Karpas-422 (cell line): Measurements from ENCODE around the gene PLEKHO1. TPM values are rescaled to one million over a fixed set of nuclear protein-coding genes. Genes with fewer than 3 reads are reported as not detected.
"Not testable (repeated sequence)": the region's sequence is repeated elsewhere in the genome, so short reads cannot be mapped to it uniquely, and the experiment has no call there.

Experiments
- DNase-seq: peaks from one replicate; pipeline ENCODE4 v3.0.0-alpha.2; 2015
- H2AFZ ChIP-seq: fragments of 200-600 bp; sonication (generic); 2 replicates; pipeline ENCODE4 v1.6.1; 2014; ENCODE audit warnings: antibody characterized with exemption, low read length, mixed read lengths
- H3K27ac ChIP-seq: fragments of 200-600 bp; sonication (generic); 2 replicates; pipeline ENCODE4 v1.5.1; 2014; ENCODE audit warnings: mild to moderate bottlenecking, low read length, moderate library complexity
- H3K27me3 ChIP-seq: fragments of 200-600 bp; sonication (generic); 2 replicates; pipeline ENCODE4 v1.6.1; 2014; ENCODE audit warnings: low read length, mixed read lengths
- H3K36me3 ChIP-seq: fragments of 200-600 bp; sonication (generic); 2 replicates; pipeline ENCODE4 v1.6.1; 2014; ENCODE audit warnings: low read length, mixed read lengths; ENCODE audit not compliant: insufficient read depth
- H3K4me1 ChIP-seq: fragments of 200-600 bp; sonication (generic); 2 replicates; pipeline ENCODE4 v1.6.1; 2014; ENCODE audit warnings: mild to moderate bottlenecking, low read length, mixed read lengths
- H3K4me2 ChIP-seq: fragments of 200-600 bp; sonication (generic); 2 replicates; pipeline ENCODE4 v1.6.1; 2014; ENCODE audit warnings: low read length, low read depth, mild to moderate bottlenecking; ENCODE audit not compliant: poor library complexity, severe bottlenecking
- H3K4me3 ChIP-seq: fragments of 200-600 bp; sonication (generic); 2 replicates; pipeline ENCODE4 v1.5.1; 2014; ENCODE audit warnings: mild to moderate bottlenecking, antibody characterized with exemption, low read length, mixed read lengths
- H3K79me2 ChIP-seq: fragments of 200-600 bp; sonication (generic); 2 replicates; pipeline ENCODE4 v1.6.1; 2014; ENCODE audit warnings: mild to moderate bottlenecking, low read length, mixed read lengths
- H3K9ac ChIP-seq: fragments of 200-600 bp; sonication (generic); 2 replicates; pipeline ENCODE4 v1.6.0; 2014; ENCODE audit warnings: low read length
- H3K9me2 ChIP-seq: fragments of 200-600 bp; sonication (generic), shearing (Covaris generic); replicated peaks from 2 replicates; pipeline ENCODE4 v1.6.0; 2014; ENCODE audit warnings: mild to moderate bottlenecking, low read length, moderate library complexity; ENCODE audit not compliant: insufficient read depth
- H3K9me3 ChIP-seq: fragments of 300-700, 200-600 bp; sonication (generic); 2 replicates; pipeline ENCODE4 v1.6.1; 2014; ENCODE audit warnings: low read length, mixed read lengths
- H4K20me1 ChIP-seq: fragments of 200-600 bp; sonication (generic); 2 replicates; pipeline ENCODE4 v1.6.1; 2014; ENCODE audit warnings: mild to moderate bottlenecking, antibody characterized with exemption, low read length, low read depth; ENCODE audit not compliant: insufficient read depth
- total RNA-seq: library from RNA; depleted of rRNA; stranded (reverse); fragments of >200 nt; shearing (Covaris generic); gene quantifications from 2 replicates; pipeline ENCODE4 v1.2.3, GENCODE V29; 2014; ENCODE audit warnings: low replicate concordance

PLEKHO1 gene
- total RNA-seq, 1 experiment from 2014 or later = 1.6 TPM

DNA sequence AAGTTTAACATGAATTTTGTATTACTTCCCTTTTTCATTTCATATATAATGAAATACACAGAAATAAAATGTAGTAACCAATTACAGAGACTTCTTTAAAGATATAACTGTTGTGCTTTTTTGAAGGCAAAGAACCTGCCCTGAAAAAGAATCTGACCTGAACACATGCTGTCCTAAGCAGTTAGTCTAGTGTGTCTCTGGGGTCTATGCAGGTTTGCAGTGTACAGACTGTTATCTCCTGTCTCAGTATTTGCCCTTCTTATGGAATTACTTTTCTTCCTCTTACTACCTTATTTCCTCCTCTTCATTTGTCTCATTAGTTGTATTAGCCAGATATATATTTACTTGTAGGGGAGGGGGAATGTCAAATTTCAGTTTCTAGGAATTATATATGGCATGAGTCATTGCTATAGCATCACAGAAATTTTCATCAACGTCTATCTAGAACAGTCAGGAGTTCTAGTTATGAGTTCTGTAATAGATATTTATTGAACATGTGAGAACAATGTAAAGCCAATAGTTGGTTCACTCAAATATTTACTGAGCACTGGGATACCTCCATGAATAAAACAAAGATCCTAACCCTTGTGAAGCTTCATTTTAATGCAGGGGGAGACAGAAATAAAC lies 28.4 kb upstream of the PLEKHO1 start:
- Histone ChIP-seq H3K4me3 (no peak overlapping the region), H3K27ac (no peak overlapping the region), H2AFZ (no peak overlapping the region)

DNA sequence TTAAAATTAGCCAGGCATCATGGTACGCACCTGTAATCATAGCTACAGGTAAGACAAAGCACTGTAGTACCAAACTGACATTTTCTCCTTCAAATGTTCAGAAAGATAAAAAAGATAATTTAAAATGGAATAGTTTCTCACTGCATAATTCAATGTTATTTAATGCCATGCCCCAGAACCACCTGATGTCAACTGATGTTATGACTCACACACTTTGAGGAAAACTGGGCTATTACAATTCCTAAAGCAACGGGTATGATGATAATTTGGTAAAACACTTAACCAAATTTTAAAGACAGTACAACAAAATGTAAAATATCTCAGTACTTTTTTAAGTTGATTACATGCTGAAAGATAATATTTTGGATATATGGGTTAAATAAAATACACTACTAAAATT lies 22.9 kb upstream of the PLEKHO1 start:
- Histone ChIP-seq H3K9me3 (no peaks in the 10 kb centered on the region), H3K36me3 (no peaks in the 10 kb centered on the region), H3K79me2 (no peaks in the 10 kb centered on the region)

More for the DNA sequence above, 28.4 kb upstream of the PLEKHO1 start:
- no peaks in the 10 kb centered on the region for H4K20me1 ChIP-seq
- H3K79me2 ChIP-seq = no peaks in the 10 kb centered on the region
- no peaks in the 10 kb centered on the region for H3K4me1 ChIP-seq
- H3K27me3 ChIP-seq = no peaks in the 10 kb centered on the region
- H3K4me2 ChIP-seq = no peak overlapping the region
- DNase-seq = no peak
- H3K36me3 ChIP-seq = no peaks in the 10 kb centered on the region
- H3K9me2 ChIP-seq = no peaks in the 10 kb centered on the region
- H3K9ac ChIP-seq = no peak overlapping the region
- H3K9me3 ChIP-seq = no peaks in the 10 kb centered on the region

GRCh38 chr1:150127464-150127863 lies 22.3 kb upstream of the PLEKHO1 start:
- no peaks in the 10 kb centered on the region for H4K20me1 ChIP-seq
- H3K9ac ChIP-seq = no peak overlapping the region
- no peaks in the 10 kb centered on the region for H3K36me3 ChIP-seq
- DNase-seq = no peak
- no peaks in the 10 kb centered on the region for H3K27me3 ChIP-seq
- no peak overlapping the region for H2AFZ ChIP-seq
- no peak overlapping the region for H3K4me3 ChIP-seq
- H3K79me2 ChIP-seq = no peaks in the 10 kb centered on the region
- H3K9me2 ChIP-seq = no peaks in the 10 kb centered on the region
- H3K9me3 ChIP-seq = no peaks in the 10 kb centered on the region
- H3K4me1 ChIP-seq = no peaks in the 10 kb centered on the region
- no peak overlapping the region for H3K4me2 ChIP-seq
- H3K27ac ChIP-seq = no peak overlapping the region

More for the DNA sequence above, 22.9 kb upstream of the PLEKHO1 start:
- no peaks in the 10 kb centered on the region for H3K27me3 ChIP-seq
- no peaks in the 10 kb centered on the region for H4K20me1 ChIP-seq
- H3K4me3 ChIP-seq = no peak overlapping the region
- no peak for DNase-seq
- H3K9me2 ChIP-seq = no peaks in the 10 kb centered on the region
- H3K27ac ChIP-seq = no peak overlapping the region
- no peaks in the 10 kb centered on the region for H3K4me1 ChIP-seq
- no peak overlapping the region for H3K9ac ChIP-seq
- H3K4me2 ChIP-seq = no peak overlapping the region
- no peak overlapping the region for H2AFZ ChIP-seq

GRCh38 chr1:150127868-150128267 lies 21.8 kb upstream of the PLEKHO1 start:
- Histone ChIP-seq H4K20me1 (no peaks in the 10 kb centered on the region), H3K79me2 (no peaks in the 10 kb centered on the region), H3K4me1 (no peaks in the 10 kb centered on the region), H3K4me2 (no peak overlapping the region), H2AFZ (no peak overlapping the region), H3K9ac (no peak overlapping the region), H3K36me3 (no peaks in the 10 kb centered on the region), H3K27ac (no peak overlapping the region), H3K4me3 (no peak overlapping the region), H3K9me3 (no peaks in the 10 kb centered on the region), H3K9me2 (no peaks in the 10 kb centered on the region), H3K27me3 (no peaks in the 10 kb centered on the region)
- DNase-seq = no peak

DNA sequence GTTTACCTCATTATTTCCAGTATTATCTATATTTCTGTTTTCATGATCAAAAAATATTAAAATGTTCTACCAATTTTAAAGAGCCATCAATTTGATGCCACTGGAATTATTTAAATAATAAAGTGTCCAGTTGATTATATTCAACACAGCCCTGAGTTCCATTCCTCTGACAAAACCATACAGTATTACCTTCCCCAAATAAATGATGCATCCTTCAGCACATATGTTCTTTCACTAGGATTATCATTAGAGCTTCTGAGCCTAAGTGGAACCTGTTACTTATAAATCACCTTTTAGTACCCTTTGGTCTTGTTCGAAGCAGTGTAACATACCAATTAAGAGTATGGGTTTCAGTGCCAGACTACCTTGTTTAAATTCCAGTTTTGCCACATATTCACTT lies 17.3 kb upstream of the PLEKHO1 start:
- H3K4me2 ChIP-seq = no peak overlapping the region
- H3K9me3 ChIP-seq = no peaks in the 10 kb centered on the region
- no peaks in the 10 kb centered on the region for H3K27me3 ChIP-seq
- no peak overlapping the region for H3K27ac ChIP-seq
- H3K9me2 ChIP-seq = no peaks in the 10 kb centered on the region
- H4K20me1 ChIP-seq = no peaks in the 10 kb centered on the region
- H3K79me2 ChIP-seq = no peaks in the 10 kb centered on the region
- H3K36me3 ChIP-seq = no peaks in the 10 kb centered on the region
- no peak for DNase-seq
- no peak overlapping the region for H2AFZ ChIP-seq
- H3K4me3 ChIP-seq = no peak overlapping the region
- no peak overlapping the region for H3K9ac ChIP-seq
- no peaks in the 10 kb centered on the region for H3K4me1 ChIP-seq

GRCh38 chr1:150134537-150134936 lies 15.2 kb upstream of the PLEKHO1 start:
- Histone ChIP-seq H3K9me2 (no peaks in the 10 kb centered on the region), H3K4me2 (no peak overlapping the region), H3K27ac (no peak overlapping the region), H2AFZ (no peak overlapping the region), H3K4me3 (no peak overlapping the region), H3K79me2 (no peaks in the 10 kb centered on the region), H3K36me3 (no peaks in the 10 kb centered on the region), H3K9ac (no peak overlapping the region), H3K9me3 (no peaks in the 10 kb centered on the region), H4K20me1 (no peaks in the 10 kb centered on the region), H3K27me3 (no peaks in the 10 kb centered on the region), H3K4me1 (no peaks in the 10 kb centered on the region)
- no peak for DNase-seq

GRCh38 chr1:150135400-150135799 lies 14.3 kb upstream of the PLEKHO1 start:
- not testable (repeated sequence) for H4K20me1 ChIP-seq, H3K27me3 ChIP-seq, H3K27ac ChIP-seq, DNase-seq, H3K36me3 ChIP-seq, H3K4me1 ChIP-seq, H3K4me2 ChIP-seq, H3K9me3 ChIP-seq, H3K4me3 ChIP-seq, H3K9ac ChIP-seq, H2AFZ ChIP-seq, H3K79me2 ChIP-seq, H3K9me2 ChIP-seq

GRCh38 chr1:150138044-150138443 lies 11.7 kb upstream of the PLEKHO1 start:
- no peaks in the 10 kb centered on the region for H3K36me3 ChIP-seq
- no peaks in the 10 kb centered on the region for H3K9me2 ChIP-seq
- no peak overlapping the region for H3K9ac ChIP-seq
- H3K4me1 ChIP-seq = no peaks in the 10 kb centered on the region
- DNase-seq = no peak
- H3K4me3 ChIP-seq = no peak overlapping the region
- no peaks in the 10 kb centered on the region for H3K79me2 ChIP-seq
- no peaks in the 10 kb centered on the region for H4K20me1 ChIP-seq
- no peak overlapping the region for H2AFZ ChIP-seq
- no peak overlapping the region for H3K27ac ChIP-seq
- H3K27me3 ChIP-seq = no peaks in the 10 kb centered on the region
- H3K4me2 ChIP-seq = no peak overlapping the region
- H3K9me3 ChIP-seq = no peaks in the 10 kb centered on the region

DNA sequence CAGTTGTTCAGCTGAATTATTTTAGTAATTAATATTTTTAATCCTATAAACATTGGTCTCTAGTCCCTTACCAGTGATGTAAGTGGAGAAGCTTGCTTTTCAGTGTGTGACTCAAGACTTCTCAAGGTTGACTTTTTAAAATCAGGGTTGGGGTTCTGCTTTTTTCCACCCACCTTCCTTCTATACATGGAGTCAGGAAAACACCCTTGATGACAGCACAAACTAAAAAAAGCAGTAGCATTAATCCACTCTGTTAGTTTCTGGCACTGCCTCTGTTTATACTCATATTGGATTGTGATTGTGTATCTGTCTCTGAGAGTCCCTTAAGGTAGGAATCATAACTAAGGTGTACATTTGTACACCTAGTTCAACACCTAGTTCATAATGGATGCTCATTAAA lies 8.3 kb upstream of the PLEKHO1 start:
- H3K9me3 ChIP-seq = no peaks in the 10 kb centered on the region
- H3K27ac ChIP-seq = no peak overlapping the region
- H2AFZ ChIP-seq = no peak overlapping the region
- H3K9ac ChIP-seq = no peak overlapping the region
- H3K4me1 ChIP-seq = no peaks in the 10 kb centered on the region
- DNase-seq = no peak
- no peaks in the 10 kb centered on the region for H3K9me2 ChIP-seq
- H4K20me1 ChIP-seq = no peaks in the 10 kb centered on the region
- no peaks in the 10 kb centered on the region for H3K36me3 ChIP-seq
- no peak overlapping the region for H3K4me2 ChIP-seq
- no peaks in the 10 kb centered on the region for H3K79me2 ChIP-seq
- H3K4me3 ChIP-seq = no peak overlapping the region
- no peaks in the 10 kb centered on the region for H3K27me3 ChIP-seq
